ENCODE data around the gene TFB1M. TPM values are rescaled to one million over a fixed set of nuclear protein-coding genes. Genes with fewer than 3 reads are reported as not detected.
"Not testable (repeated sequence)": the region's sequence is repeated elsewhere in the genome, so short reads cannot be mapped to it uniquely, and the experiment has no call there.

TFB1M gene
- polyA plus RNA-seq, 10 donors = 8.9 to 18.1 (median 13.3) TPM

- no peak for DNase-seq
These were observed 7.3 kb downstream of the TFB1M start for GRCh38 chr6:155306958-155307357.

- DNase-seq = no peak
These were observed 10.9 kb downstream of the TFB1M start for GRCh38 chr6:155303361-155303870.

GRCh38 chr6:155301867-155302266, 12.4 kb downstream of the TFB1M start:
- peak in 1 of 3 donors; percentile 31 for DNase-seq

- no peak for DNase-seq
These were observed 16.6 kb downstream of the TFB1M start for GRCh38 chr6:155297669-155298068.

GRCh38 chr6:155292711-155293110, 21.6 kb downstream of the TFB1M start:
- no peak for DNase-seq

- no peak for DNase-seq
These were observed 23.0 kb downstream of the TFB1M start for GRCh38 chr6:155291291-155291690.

- DNase-seq = no peak
These were observed 23.8 kb downstream of the TFB1M start for GRCh38 chr6:155290491-155290890.

GRCh38 chr6:155287762-155288161, 26.5 kb downstream of the TFB1M start:
- DNase-seq = no peak

GRCh38 chr6:155284775-155285174, 29.5 kb downstream of the TFB1M start:
- DNase-seq = no peak

- no peak for DNase-seq
These were observed 35.8 kb downstream of the TFB1M start for GRCh38 chr6:155278319-155279049.

GRCh38 chr6:155276638-155277037, 37.6 kb downstream of the TFB1M start:
- DNase-seq = no peak

- DNase-seq = no peak
These were observed 38.3 kb downstream of the TFB1M start for GRCh38 chr6:155275808-155276480.

- DNase-seq = no peak
These were observed 39.8 kb downstream of the TFB1M start for GRCh38 chr6:155274533-155274932.

GRCh38 chr6:155274106-155274505, 40.2 kb downstream of the TFB1M start:
- peak in 1 of 3 donors; percentile 65 for DNase-seq

- DNase-seq = peak; percentile 13 to 93 (median 30)
These were observed 40.9 kb downstream of the TFB1M start for GRCh38 chr6:155273431-155273830.

- peak in 2 of 3 donors; percentile 41 to 75 for DNase-seq
These were observed 41.7 kb downstream of the TFB1M start for GRCh38 chr6:155272353-155273232.

GRCh38 chr6:155271145-155271544, 43.1 kb downstream of the TFB1M start:
- no peak for DNase-seq

GRCh38 chr6:155270561-155271091, 43.7 kb downstream of the TFB1M start:
- DNase-seq = no peak

- no peak for DNase-seq
These were observed 44.5 kb downstream of the TFB1M start for GRCh38 chr6:155269765-155270164.

GRCh38 chr6:155268088-155268867, 46.0 kb downstream of the TFB1M start:
- DNase-seq = not testable (repeated sequence)

- DNase-seq = no peak
These were observed 46.9 kb downstream of the TFB1M start for GRCh38 chr6:155267411-155267810.

All from muscle of back (tissue), 11 donors.